Fibroblast of skin of back (primary cell): ENCODE measurements around the gene GRID1.

Experiments
- DNase-seq: peaks from one replicate; pipeline ENCODE4 v3.0.0-alpha.2; 2013

The GRID1 gene

GRCh38 chr10:86312701-86313270 lies 53.8 kb downstream of the GRID1 start:
- no peak for DNase-seq

- no peak for DNase-seq
These were observed 54.7 kb downstream of the GRID1 start for GRCh38 chr10:86311906-86312305.

- no peak for DNase-seq
These were observed 55.4 kb downstream of the GRID1 start for GRCh38 chr10:86311190-86311589.

GRCh38 chr10:86310702-86311101 lies 55.9 kb downstream of the GRID1 start:
- DNase-seq = no peak

GRCh38 chr10:86310291-86310690 lies 56.3 kb downstream of the GRID1 start:
- DNase-seq = no peak

GRCh38 chr10:86308056-86308455 lies 58.5 kb downstream of the GRID1 start:
- no peak for DNase-seq

GRCh38 chr10:86306628-86307278 lies 59.8 kb downstream of the GRID1 start:
- DNase-seq = peak; percentile 27

GRCh38 chr10:86305521-86305920 lies 61.1 kb downstream of the GRID1 start:
- no peak for DNase-seq

- no peak for DNase-seq
These were observed 62.2 kb downstream of the GRID1 start for GRCh38 chr10:86304436-86304835.

GRCh38 chr10:86303626-86304025 lies 63.0 kb downstream of the GRID1 start:
- DNase-seq = no peak

- DNase-seq = no peak
These were observed 64.6 kb downstream of the GRID1 start for GRCh38 chr10:86301971-86302370.

GRCh38 chr10:86300931-86301830 lies 65.4 kb downstream of the GRID1 start:
- DNase-seq = no peak

GRCh38 chr10:86300399-86300925 lies 66.1 kb downstream of the GRID1 start:
- no peak for DNase-seq

GRCh38 chr10:86299562-86299961 lies 67.0 kb downstream of the GRID1 start:
- DNase-seq = no peak

- DNase-seq = no peak
These were observed 68.0 kb downstream of the GRID1 start for GRCh38 chr10:86298501-86299001.

- no peak for DNase-seq
These were observed 70.8 kb downstream of the GRID1 start for GRCh38 chr10:86295791-86296190.

GRCh38 chr10:86295351-86295750 lies 71.2 kb downstream of the GRID1 start:
- DNase-seq = no peak

GRCh38 chr10:86294346-86295265 lies 72.0 kb downstream of the GRID1 start:
- DNase-seq = no peak

GRCh38 chr10:86293396-86293791 lies 73.2 kb downstream of the GRID1 start:
- no peak for DNase-seq

- DNase-seq = no peak
These were observed 73.9 kb downstream of the GRID1 start for GRCh38 chr10:86292462-86293395.
